GM12801 (cell line): Measurements from ENCODE around the gene PLD1.

ENCODE experiments used
- CTCF ChIP-seq: IDR thresholded peaks from one replicate; pipeline ENCODE4 v1.5.1; 2011; ENCODE audit warnings: control low read depth; ENCODE audit not compliant: insufficient read length; ENCODE audit errors: extremely low read depth

PLD1 gene

GRCh38 chr3:171840811-171841619, 30.7 kb upstream of the PLD1 start:
- TF ChIP-seq CTCF, result no peak

GRCh38 chr3:171840445-171840810, 30.1 kb upstream of the PLD1 start:
- TF ChIP-seq CTCF, result no peak

DNA sequence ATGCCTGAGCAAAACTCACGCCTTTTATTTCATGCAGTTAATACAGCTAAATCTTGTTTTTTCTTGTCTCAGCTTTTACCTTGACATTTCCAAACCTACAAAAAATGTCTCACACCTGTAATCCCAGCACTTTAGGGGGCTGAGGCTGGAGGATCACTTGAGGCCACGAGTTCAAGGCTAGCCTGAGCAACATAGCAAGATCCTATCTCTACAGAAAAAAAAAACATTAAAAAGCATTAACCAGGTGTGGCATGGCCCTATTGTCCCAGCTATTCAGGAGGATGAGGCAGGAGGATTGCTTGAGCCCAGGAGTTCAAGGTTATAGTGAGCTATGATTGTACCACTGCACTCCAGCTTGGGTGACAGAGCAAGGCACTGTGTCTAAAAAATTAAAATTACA, 29.0 kb upstream of the PLD1 start:
- TF ChIP-seq CTCF, result no peak

DNA sequence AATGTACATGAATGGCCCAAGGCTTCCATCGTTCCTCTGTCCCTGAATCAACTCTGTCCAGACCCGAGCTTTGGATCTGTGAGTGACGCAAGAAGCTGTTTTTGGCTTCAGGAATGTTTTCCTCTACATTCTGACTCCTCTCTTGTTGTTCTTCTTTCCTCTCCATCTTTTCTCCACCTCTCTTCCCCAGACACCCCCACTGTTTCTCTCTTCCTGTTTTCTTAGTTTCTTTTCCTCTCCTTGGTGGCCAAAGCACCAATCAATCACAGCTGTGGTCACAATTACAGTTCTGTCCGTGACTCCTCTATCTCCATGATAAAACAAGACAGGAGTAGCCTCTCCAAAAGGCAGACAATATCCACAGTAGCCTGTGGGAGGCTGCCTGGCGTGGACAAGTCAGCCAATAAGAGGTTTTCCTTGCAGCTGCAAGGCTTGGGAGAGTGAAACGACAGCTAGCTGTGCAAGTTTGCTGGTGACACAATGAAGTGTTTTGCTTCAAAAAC, 28.0 kb upstream of the PLD1 start:
- no peak for TF ChIP-seq CTCF

GRCh38 chr3:171837698-171838097, 27.4 kb upstream of the PLD1 start:
- no peak for TF ChIP-seq CTCF

DNA sequence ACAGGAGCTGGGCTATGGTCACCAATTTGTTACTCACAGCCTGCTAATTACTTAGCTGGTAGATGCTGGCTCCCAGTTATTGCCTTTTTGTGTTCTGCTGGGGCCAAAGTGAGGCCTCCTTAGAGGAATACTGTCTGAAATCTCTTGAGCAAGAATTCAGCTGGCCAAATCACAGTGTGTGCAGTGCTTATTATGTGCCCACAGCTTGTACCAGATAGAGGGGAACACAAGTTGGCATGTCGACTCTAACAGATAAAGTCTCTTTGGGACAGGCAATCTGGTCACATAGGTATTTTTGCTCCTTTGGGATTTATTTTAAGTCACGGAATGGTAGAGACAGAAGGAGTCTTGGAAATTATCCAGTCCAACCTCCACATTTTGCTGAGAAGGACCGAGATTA, 26.6 kb upstream of the PLD1 start:
- no peak for TF ChIP-seq CTCF

- no peak for TF ChIP-seq CTCF
Measured at GRCh38 chr3:171835613-171836012, 25.3 kb upstream of the PLD1 start.
